ENCODE results near the gene BRSK2. TPM values are rescaled to one million over a fixed set of nuclear protein-coding genes. Genes with fewer than 3 reads are reported as not detected.

The BRSK2 gene
- polyA plus RNA-seq, 1 of the 3 experiments (the other 2 are of a cell fraction), result 0.64 TPM

DNA sequence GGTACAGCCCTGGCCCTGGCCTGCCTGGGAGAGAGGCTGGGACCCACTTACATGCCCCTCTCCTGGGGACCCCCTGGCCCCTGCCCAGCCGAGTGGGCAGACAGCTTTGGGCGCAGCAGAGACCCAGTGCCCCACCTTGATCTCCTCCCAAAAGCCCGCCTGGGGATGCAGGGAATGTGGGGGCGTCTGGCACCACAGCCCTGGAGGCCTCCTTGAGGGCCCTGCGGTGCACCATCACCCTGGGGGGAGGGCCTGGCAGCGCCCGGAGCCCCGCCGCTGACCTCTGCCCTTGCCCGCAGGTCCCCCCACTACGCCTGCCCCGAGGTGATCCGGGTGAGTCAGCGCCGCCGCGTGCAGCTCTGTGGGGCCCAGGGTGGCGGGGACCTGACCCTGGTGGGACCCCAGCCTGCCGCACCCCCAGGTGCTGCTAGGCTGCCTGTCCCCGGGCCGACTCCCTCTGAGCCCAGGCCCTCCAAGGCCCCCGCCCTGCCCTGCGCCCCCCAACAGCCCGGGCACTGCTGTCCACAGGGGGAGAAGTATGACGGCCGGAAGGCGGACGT is 53.2 kb downstream of the BRSK2 start:
- ChIA-PET CTCF (no interaction called here), POLR2A (no interaction called here)
- no peaks in the 10 kb centered on the region for H3K79me2 ChIP-seq (ENCODE audit: insufficient read depth)
- no peak overlapping the region for H3K27ac ChIP-seq (ENCODE audit: low read depth in 2 of 2, low read length in 1 of 2)
- no CpG with 5 or more reads among the region's 28 CpGs for WGBS (ENCODE audit: low lambda C conversion rate)
- peaks cover 0 to 17% of the 10 kb centered on the region in 2 experiments; a peak in 1 of 4 replicates for H3K4me1 ChIP-seq (ENCODE audit: control insufficient read depth in 1 of 2, insufficient read depth in 2 of 2, low read depth in 1 of 2, low read length in 1 of 2)
- H3K36me3 ChIP-seq (replicated peaks in 1 of 2; ENCODE audit: control insufficient read depth in 1 of 2, insufficient read depth in 2 of 2, low read length in 1 of 2), result no peaks in the 10 kb centered on the region
- DNase-seq, result no peak
- no peak overlapping the region for H3K9ac ChIP-seq
- no peak overlapping the region for H2AFZ ChIP-seq (ENCODE audit: low read depth)
- H3K9me2 ChIP-seq, result no peaks in the 10 kb centered on the region
- H3K9me3 ChIP-seq, result no peaks in the 10 kb centered on the region
- no peak overlapping the region for H3K4me3 ChIP-seq (ENCODE audit: low read depth in 2 of 2, low read length in 1 of 2)
- H4K20me1 ChIP-seq (ENCODE audit: insufficient read depth), result no peaks in the 10 kb centered on the region
- H3F3A ChIP-seq (replicated peaks; ENCODE audit: insufficient read depth), result no peaks in the 10 kb centered on the region
- TF ChIP-seq, protein P1, sequence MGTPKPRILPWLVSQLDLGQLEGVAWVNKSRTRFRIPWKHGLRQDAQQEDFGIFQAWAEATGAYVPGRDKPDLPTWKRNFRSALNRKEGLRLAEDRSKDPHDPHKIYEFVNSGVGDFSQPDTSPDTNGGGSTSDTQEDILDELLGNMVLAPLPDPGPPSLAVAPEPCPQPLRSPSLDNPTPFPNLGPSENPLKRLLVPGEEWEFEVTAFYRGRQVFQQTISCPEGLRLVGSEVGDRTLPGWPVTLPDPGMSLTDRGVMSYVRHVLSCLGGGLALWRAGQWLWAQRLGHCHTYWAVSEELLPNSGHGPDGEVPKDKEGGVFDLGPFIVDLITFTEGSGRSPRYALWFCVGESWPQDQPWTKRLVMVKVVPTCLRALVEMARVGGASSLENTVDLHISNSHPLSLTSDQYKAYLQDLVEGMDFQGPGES (IDR thresholded peaks at IDR 0.05; ENCODE audit: low read depth, low read length), result no peak
- TF ChIP-seq NRF1 (IDR thresholded peaks at IDR 0.05; ENCODE audit: low read depth, low read length) (no peak), MXI1 (IDR thresholded peaks at IDR 0.05; ENCODE audit: low read depth, low read length) (no peak), GATA2 (CRISPR knock-in tag; IDR thresholded peaks at IDR 0.05) (no peak), EZH2phosphoT487 (IDR thresholded peaks at IDR 0.05; ENCODE audit: borderline replicate concordance, low read depth) (no peak), GABPA (IDR thresholded peaks at IDR 0.05; ENCODE audit: low read depth) (no peak)
- TF ChIP-seq, protein P2, sequence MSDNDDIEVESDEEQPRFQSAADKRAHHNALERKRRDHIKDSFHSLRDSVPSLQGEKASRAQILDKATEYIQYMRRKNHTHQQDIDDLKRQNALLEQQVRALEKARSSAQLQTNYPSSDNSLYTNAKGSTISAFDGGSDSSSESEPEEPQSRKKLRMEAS (IDR thresholded peaks at IDR 0.05; ENCODE audit: low read depth), result no peak
- TF ChIP-seq, protein P3, sequence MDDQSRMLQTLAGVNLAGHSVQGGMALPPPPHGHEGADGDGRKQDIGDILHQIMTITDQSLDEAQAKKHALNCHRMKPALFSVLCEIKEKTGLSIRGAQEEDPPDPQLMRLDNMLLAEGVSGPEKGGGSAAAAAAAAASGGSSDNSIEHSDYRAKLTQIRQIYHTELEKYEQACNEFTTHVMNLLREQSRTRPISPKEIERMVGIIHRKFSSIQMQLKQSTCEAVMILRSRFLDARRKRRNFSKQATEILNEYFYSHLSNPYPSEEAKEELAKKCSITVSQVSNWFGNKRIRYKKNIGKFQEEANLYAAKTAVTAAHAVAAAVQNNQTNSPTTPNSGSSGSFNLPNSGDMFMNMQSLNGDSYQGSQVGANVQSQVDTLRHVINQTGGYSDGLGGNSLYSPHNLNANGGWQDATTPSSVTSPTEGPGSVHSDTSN (IDR thresholded peaks at IDR 0.05), result no peak
- H3K4me2 ChIP-seq, result no peak overlapping the region
- no peaks in the 10 kb centered on the region for H3K27me3 ChIP-seq (ENCODE audit: insufficient read depth)

DNA sequence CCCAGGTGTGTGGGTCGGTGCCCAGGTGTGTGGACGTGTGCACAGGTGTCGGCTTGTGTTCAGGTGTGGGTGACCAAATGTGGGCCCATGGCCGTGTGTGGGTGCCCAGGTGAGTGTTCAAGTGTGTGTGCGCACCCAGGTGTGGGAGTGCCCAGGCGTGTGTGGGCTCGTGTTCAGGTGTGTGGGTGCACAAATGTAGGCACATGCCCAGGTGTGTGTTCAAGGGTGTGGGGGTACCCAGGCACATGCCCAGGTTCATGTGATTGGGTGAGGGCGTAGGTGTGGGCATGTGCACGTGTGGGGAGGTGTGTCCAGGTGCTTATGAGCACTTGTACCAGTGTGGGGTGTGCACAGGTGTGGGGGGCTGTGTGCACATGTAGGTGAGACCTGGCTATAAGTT is 54.0 kb downstream of the BRSK2 start:
- H3F3A ChIP-seq (replicated peaks; ENCODE audit: insufficient read depth), result no peaks in the 10 kb centered on the region
- no peak overlapping the region for H3K4me3 ChIP-seq (ENCODE audit: low read depth in 2 of 2, low read length in 1 of 2)
- WGBS (ENCODE audit: low lambda C conversion rate), result 68% methylated on average over 8 of the region's 9 CpGs
- no peak overlapping the region for H3K9ac ChIP-seq
- H3K27me3 ChIP-seq (ENCODE audit: insufficient read depth), result no peaks in the 10 kb centered on the region
- CTCF ChIA-PET, result no interaction called here
- H3K79me2 ChIP-seq (ENCODE audit: insufficient read depth), result no peaks in the 10 kb centered on the region
- no peak for DNase-seq
- no peak overlapping the region for H2AFZ ChIP-seq (ENCODE audit: low read depth)
- POLR2A ChIA-PET, result no interaction called here
- no peaks in the 10 kb centered on the region for H4K20me1 ChIP-seq (ENCODE audit: insufficient read depth)
- H3K36me3 ChIP-seq (replicated peaks in 1 of 2; ENCODE audit: control insufficient read depth in 1 of 2, insufficient read depth in 2 of 2, low read length in 1 of 2), result no peaks in the 10 kb centered on the region
- no peak overlapping the region for H3K27ac ChIP-seq (ENCODE audit: low read depth in 2 of 2, low read length in 1 of 2)
- no peaks in the 10 kb centered on the region for H3K9me2 ChIP-seq
- TF ChIP-seq, protein P4, sequence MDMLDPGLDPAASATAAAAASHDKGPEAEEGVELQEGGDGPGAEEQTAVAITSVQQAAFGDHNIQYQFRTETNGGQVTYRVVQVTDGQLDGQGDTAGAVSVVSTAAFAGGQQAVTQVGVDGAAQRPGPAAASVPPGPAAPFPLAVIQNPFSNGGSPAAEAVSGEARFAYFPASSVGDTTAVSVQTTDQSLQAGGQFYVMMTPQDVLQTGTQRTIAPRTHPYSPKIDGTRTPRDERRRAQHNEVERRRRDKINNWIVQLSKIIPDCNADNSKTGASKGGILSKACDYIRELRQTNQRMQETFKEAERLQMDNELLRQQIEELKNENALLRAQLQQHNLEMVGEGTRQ (IDR thresholded peaks at IDR 0.05; ENCODE audit: borderline replicate concordance, low read depth, low read length), result no peak
- TF ChIP-seq NFIC (IDR thresholded peaks at IDR 0.05; ENCODE audit: borderline replicate concordance), result no peak
- TF ChIP-seq, protein P5, sequence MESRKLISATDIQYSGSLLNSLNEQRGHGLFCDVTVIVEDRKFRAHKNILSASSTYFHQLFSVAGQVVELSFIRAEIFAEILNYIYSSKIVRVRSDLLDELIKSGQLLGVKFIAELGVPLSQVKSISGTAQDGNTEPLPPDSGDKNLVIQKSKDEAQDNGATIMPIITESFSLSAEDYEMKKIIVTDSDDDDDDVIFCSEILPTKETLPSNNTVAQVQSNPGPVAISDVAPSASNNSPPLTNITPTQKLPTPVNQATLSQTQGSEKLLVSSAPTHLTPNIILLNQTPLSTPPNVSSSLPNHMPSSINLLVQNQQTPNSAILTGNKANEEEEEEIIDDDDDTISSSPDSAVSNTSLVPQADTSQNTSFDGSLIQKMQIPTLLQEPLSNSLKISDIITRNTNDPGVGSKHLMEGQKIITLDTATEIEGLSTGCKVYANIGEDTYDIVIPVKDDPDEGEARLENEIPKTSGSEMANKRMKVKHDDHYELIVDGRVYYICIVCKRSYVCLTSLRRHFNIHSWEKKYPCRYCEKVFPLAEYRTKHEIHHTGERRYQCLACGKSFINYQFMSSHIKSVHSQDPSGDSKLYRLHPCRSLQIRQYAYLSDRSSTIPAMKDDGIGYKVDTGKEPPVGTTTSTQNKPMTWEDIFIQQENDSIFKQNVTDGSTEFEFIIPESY (IDR thresholded peaks at IDR 0.05; ENCODE audit: borderline replicate concordance, low read depth), result no peak
- TF ChIP-seq, protein P3 (IDR thresholded peaks at IDR 0.05), result no peak
- no peak for TF ChIP-seq ELF1 (IDR thresholded peaks at IDR 0.05)
- TF ChIP-seq FOSL2 (IDR thresholded peaks at IDR 0.05; ENCODE audit: borderline replicate concordance, low read depth), result no peak
- TF ChIP-seq RCOR1 (IDR thresholded peaks at IDR 0.05; ENCODE audit: low read length), result no peak
- no peak for TF ChIP-seq FOXM1 (IDR thresholded peaks at IDR 0.05; ENCODE audit: low read depth)
- TF ChIP-seq, protein P6, sequence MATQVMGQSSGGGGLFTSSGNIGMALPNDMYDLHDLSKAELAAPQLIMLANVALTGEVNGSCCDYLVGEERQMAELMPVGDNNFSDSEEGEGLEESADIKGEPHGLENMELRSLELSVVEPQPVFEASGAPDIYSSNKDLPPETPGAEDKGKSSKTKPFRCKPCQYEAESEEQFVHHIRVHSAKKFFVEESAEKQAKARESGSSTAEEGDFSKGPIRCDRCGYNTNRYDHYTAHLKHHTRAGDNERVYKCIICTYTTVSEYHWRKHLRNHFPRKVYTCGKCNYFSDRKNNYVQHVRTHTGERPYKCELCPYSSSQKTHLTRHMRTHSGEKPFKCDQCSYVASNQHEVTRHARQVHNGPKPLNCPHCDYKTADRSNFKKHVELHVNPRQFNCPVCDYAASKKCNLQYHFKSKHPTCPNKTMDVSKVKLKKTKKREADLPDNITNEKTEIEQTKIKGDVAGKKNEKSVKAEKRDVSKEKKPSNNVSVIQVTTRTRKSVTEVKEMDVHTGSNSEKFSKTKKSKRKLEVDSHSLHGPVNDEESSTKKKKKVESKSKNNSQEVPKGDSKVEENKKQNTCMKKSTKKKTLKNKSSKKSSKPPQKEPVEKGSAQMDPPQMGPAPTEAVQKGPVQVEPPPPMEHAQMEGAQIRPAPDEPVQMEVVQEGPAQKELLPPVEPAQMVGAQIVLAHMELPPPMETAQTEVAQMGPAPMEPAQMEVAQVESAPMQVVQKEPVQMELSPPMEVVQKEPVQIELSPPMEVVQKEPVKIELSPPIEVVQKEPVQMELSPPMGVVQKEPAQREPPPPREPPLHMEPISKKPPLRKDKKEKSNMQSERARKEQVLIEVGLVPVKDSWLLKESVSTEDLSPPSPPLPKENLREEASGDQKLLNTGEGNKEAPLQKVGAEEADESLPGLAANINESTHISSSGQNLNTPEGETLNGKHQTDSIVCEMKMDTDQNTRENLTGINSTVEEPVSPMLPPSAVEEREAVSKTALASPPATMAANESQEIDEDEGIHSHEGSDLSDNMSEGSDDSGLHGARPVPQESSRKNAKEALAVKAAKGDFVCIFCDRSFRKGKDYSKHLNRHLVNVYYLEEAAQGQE (IDR thresholded peaks at IDR 0.05; ENCODE audit: low read depth, low read length), result no peak
- no peak for TF ChIP-seq TEAD4 (IDR thresholded peaks at IDR 0.05; ENCODE audit: borderline replicate concordance, insufficient read depth)
- H3K9me3 ChIP-seq, result no peaks in the 10 kb centered on the region
- no peak overlapping the region for H3K4me2 ChIP-seq
- H3K4me1 ChIP-seq (ENCODE audit: control insufficient read depth in 1 of 2, insufficient read depth in 2 of 2, low read depth in 1 of 2, low read length in 1 of 2), result peaks cover 0 to 10% of the 10 kb centered on the region in 2 experiments; a peak in 1 of 4 replicates
